ENCODE results near the gene GULP1.

- TF ChIP-seq CTCF (IDR thresholded peaks at IDR 0.05) (no peak), ZSCAN18 (CRISPR knock-in tag; IDR thresholded peaks at IDR 0.05) (no peak)
Measured at GRCh38 chr2:188244383-188244782, 47.3 kb upstream of the GULP1 start.

Data from WTC11 (cell line).